ENCODE data around the gene NT5M. TPM values are rescaled to one million over a fixed set of nuclear protein-coding genes. Genes with fewer than 3 reads are reported as not detected.

NT5M gene
- total RNA-seq, 1 experiment from 2014 or later = 5.5 TPM

DNA sequence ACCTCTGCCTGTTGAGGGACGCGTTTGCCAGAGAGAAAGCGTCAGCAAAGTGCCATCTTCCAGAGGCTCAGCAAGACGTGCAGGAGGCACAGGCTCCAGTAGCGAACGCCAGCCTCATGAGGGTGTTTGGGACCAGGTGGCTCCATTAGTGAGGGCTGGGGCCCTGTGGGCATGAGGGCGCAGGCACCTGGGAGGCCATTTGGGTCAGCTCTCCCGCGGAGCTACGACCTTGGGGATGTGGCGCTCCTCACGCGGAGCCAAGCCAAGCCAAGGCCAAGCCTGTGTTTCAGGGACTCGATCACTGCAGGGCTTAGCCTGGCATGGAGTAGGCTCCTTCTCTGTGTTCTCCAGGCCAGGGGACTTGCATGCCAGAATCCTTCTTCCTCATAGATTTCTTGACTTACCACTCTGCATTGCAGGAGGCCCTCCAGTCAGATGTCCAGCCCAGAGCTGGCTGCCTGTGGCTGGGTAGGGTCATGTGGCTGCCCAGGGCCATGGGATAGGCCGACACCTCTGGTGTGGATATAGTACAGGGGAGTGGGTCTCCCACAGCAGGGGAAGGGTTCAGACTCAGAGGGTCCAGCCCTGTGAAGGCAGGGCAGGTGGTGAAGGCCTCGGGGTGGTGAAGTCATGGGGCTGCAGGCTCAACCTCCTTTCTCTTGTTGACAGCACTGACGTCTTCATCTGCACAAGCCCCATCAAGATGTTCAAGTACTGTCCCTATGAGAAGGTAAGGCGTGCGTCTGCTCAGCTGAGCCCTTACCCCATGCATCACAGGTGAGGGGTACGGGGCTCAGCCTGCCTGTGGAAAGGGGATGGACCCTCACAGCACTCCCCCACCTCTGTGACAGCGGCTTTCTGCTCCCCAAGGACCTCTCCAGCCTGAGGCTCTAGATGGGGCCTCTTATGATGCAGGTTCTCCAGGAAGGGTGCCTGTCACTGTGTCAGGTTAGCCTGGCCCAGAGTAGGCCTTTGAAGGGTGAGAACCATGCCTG lies 19.6 kb downstream of the NT5M start:
- Mint-ChIP-seq H3K27me3 (ENCODE audit: insufficient read depth, unreplicated experiment) (no peaks in the 10 kb centered on the region), H3K9me3 (ENCODE audit: unreplicated experiment) (no peaks in the 10 kb centered on the region), H3K36me3 (ENCODE audit: insufficient read depth, unreplicated experiment) (no peaks in the 10 kb centered on the region), H3K4me3 (ENCODE audit: unreplicated experiment) (no peak overlapping the region), H3K27ac (ENCODE audit: low read depth, unreplicated experiment) (no peak overlapping the region), H3K4me1 (ENCODE audit: insufficient read depth, unreplicated experiment) (no peaks in the 10 kb centered on the region)
- intact Hi-C loops (cut with micrococcal nuclease) = no loop called here
- DNase-seq (ENCODE audit: unreplicated experiment) = no peak
- ChIA-PET CTCF (no interaction called here), POLR2A (interaction anchor here (0.6 kb wide), 1 partner anchor 141 kb away, joined by 3 read pairs; no protein-coding TSS in a partner anchor)
- TF ChIP-seq, protein P1, sequence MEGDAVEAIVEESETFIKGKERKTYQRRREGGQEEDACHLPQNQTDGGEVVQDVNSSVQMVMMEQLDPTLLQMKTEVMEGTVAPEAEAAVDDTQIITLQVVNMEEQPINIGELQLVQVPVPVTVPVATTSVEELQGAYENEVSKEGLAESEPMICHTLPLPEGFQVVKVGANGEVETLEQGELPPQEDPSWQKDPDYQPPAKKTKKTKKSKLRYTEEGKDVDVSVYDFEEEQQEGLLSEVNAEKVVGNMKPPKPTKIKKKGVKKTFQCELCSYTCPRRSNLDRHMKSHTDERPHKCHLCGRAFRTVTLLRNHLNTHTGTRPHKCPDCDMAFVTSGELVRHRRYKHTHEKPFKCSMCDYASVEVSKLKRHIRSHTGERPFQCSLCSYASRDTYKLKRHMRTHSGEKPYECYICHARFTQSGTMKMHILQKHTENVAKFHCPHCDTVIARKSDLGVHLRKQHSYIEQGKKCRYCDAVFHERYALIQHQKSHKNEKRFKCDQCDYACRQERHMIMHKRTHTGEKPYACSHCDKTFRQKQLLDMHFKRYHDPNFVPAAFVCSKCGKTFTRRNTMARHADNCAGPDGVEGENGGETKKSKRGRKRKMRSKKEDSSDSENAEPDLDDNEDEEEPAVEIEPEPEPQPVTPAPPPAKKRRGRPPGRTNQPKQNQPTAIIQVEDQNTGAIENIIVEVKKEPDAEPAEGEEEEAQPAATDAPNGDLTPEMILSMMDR (IDR thresholded peaks at IDR 0.05; ENCODE audit: unreplicated experiment) = no peak
- no TSS peak for BruUV-seq (replicated peaks)

DNA sequence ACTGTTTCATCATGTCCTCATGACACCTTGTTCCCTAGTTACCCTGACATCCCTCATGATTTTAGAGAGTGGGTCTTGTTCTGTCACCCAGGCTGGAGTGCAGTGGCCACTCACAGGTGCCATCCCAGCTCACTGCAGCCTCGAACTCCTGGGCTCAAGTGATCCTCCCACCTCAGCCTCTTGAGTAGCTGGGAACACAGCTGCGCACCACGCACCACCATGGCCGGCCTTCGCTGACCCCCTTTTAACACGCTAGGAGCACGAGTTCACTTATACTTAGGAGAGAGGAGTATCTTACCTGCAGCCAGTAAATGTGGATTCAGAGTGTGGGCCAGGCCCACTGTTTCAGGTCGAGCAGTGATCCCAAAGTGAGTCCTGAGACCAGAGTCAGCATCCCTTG lies 21.4 kb downstream of the NT5M start:
- Mint-ChIP-seq H3K27ac (ENCODE audit: low read depth, unreplicated experiment) (no peak overlapping the region), H3K36me3 (ENCODE audit: insufficient read depth, unreplicated experiment) (no peaks in the 10 kb centered on the region), H3K27me3 (ENCODE audit: insufficient read depth, unreplicated experiment) (no peaks in the 10 kb centered on the region), H3K4me1 (ENCODE audit: insufficient read depth, unreplicated experiment) (no peaks in the 10 kb centered on the region), H3K4me3 (ENCODE audit: unreplicated experiment) (no peak overlapping the region), H3K9me3 (ENCODE audit: unreplicated experiment) (no peaks in the 10 kb centered on the region)
- CTCF ChIA-PET = interaction anchor here (0.6 kb wide), 1 partner anchor 34 kb away, joined by 3 read pairs; no protein-coding TSS in a partner anchor
- TF ChIP-seq, protein P1 (IDR thresholded peaks at IDR 0.05; ENCODE audit: unreplicated experiment) = no peak
- no peak for DNase-seq (ENCODE audit: unreplicated experiment)
- POLR2A ChIA-PET = interaction anchor here (1.1 kb wide), 1 partner anchor 10 kb away, joined by 3 read pairs; no protein-coding TSS in a partner anchor
- BruUV-seq (replicated peaks) = no TSS peak
- intact Hi-C loops (cut with micrococcal nuclease) = no loop called here

DNA sequence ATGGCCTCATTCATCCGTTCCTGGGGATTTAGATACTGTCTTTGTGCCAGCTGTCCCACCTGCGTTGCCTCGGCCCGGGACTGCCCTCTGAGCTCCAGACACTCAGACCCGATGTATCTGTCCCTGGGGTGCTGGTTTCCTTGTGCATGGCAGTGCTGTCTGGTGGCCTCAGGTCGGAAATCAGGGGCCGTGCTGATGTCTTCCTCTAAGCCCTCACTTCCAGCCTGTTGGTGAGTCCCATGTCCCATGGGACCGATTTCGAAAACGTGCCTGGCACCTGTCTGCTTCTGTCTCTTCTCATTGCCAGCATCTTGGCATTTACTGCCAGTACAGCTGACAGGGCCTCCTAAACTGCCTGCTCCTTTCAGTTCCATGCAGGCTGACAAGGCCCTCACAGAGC lies 22.1 kb downstream of the NT5M start:
- intact Hi-C loops (cut with micrococcal nuclease) = no loop called here
- H3K36me3 Mint-ChIP-seq (ENCODE audit: insufficient read depth, unreplicated experiment) = no peaks in the 10 kb centered on the region
- H3K27me3 Mint-ChIP-seq (ENCODE audit: insufficient read depth, unreplicated experiment) = no peaks in the 10 kb centered on the region
- BruUV-seq (replicated peaks) = no TSS peak
- no peak overlapping the region for H3K4me3 Mint-ChIP-seq (ENCODE audit: unreplicated experiment)
- no peak overlapping the region for H3K27ac Mint-ChIP-seq (ENCODE audit: low read depth, unreplicated experiment)
- no peak for DNase-seq (ENCODE audit: unreplicated experiment)
- no peaks in the 10 kb centered on the region for H3K9me3 Mint-ChIP-seq (ENCODE audit: unreplicated experiment)
- CTCF ChIA-PET = no interaction called here
- H3K4me1 Mint-ChIP-seq (ENCODE audit: insufficient read depth, unreplicated experiment) = no peaks in the 10 kb centered on the region
- POLR2A ChIA-PET = interaction anchor here (0.6 kb wide), 1 partner anchor 621 kb away, joined by 3 read pairs; no protein-coding TSS in a partner anchor
- TF ChIP-seq, protein P1 (IDR thresholded peaks at IDR 0.05; ENCODE audit: unreplicated experiment) = no peak

DNA sequence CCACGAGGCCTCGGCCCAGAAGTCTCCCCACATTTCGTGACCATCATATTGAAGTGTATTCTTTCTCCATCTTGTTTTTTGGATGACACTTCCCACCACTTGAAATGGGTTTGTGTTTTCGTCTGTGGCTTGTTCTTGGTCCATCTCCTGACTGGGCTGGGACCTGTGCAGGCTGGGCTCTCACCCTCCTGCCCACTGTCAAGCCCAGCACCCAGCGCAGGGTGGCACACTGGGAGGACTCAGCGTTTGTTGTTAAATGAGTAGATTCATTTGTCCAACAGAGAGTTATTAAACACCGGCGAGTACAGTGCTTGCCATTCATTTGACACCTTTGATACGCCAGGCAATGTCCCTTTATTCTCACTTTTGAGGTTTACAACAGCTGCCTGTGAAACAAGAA lies 22.6 kb downstream of the NT5M start:
- no peaks in the 10 kb centered on the region for H3K9me3 Mint-ChIP-seq (ENCODE audit: unreplicated experiment)
- no peak for DNase-seq (ENCODE audit: unreplicated experiment)
- TF ChIP-seq, protein P1 (IDR thresholded peaks at IDR 0.05; ENCODE audit: unreplicated experiment) = no peak
- no peaks in the 10 kb centered on the region for H3K27me3 Mint-ChIP-seq (ENCODE audit: insufficient read depth, unreplicated experiment)
- BruUV-seq (replicated peaks) = no TSS peak
- intact Hi-C loops (cut with micrococcal nuclease) = no loop called here
- POLR2A ChIA-PET = no interaction called here
- H3K4me3 Mint-ChIP-seq (ENCODE audit: unreplicated experiment) = no peak overlapping the region
- CTCF ChIA-PET = interaction anchor here (0.7 kb wide), 1 partner anchor 173 kb away, joined by 3 read pairs; no protein-coding TSS in a partner anchor
- H3K4me1 Mint-ChIP-seq (ENCODE audit: insufficient read depth, unreplicated experiment) = no peaks in the 10 kb centered on the region
- H3K27ac Mint-ChIP-seq (ENCODE audit: low read depth, unreplicated experiment) = no peak overlapping the region
- H3K36me3 Mint-ChIP-seq (ENCODE audit: insufficient read depth, unreplicated experiment) = no peaks in the 10 kb centered on the region

Measured in MCF 10A (cell line).